WTC11 (cell line): ENCODE data around the gene ADNP2.

Experiments used
- CBFB ChIP-seq: sonication (generic); formaldehyde crosslinking; IDR thresholded peaks from 2 replicates; pipeline ENCODE4 v1.8.1; 2022; ENCODE audit warnings: mild to moderate bottlenecking, low read depth, missing genetic modification reagents
- ELF4 ChIP-seq: sonication (generic); formaldehyde crosslinking; IDR thresholded peaks from 2 replicates; pipeline ENCODE4 v1.8.1; 2022; ENCODE audit warnings: low read depth, mild to moderate bottlenecking, moderate library complexity, missing genetic modification reagents
- FOXP1 ChIP-seq: sonication (generic); formaldehyde crosslinking; IDR thresholded peaks from 2 replicates; pipeline ENCODE4 v1.8.0; 2022; ENCODE audit warnings: missing genetic modification reagents, mild to moderate bottlenecking, moderate library complexity, borderline replicate concordance
- HMGA2 ChIP-seq: fragments of 250-450 bp; sonication (Bioruptor Pico); IDR thresholded peaks from 2 replicates; pipeline ENCODE4 v1.4.0; 2021; ENCODE audit warnings: mild to moderate bottlenecking, moderate library complexity
- NFE2L1 ChIP-seq: sonication (generic); formaldehyde crosslinking; IDR thresholded peaks from 2 replicates; pipeline ENCODE4 v1.8.1; 2023; ENCODE audit warnings: missing genetic modification reagents
- TCF7 ChIP-seq: sonication (generic); formaldehyde crosslinking; IDR thresholded peaks from 2 replicates; pipeline ENCODE4 v1.8.0; 2022; ENCODE audit warnings: mild to moderate bottlenecking, low read depth, missing genetic modification reagents, moderate library complexity
- ZNF317 ChIP-seq: sonication (generic); formaldehyde crosslinking; IDR thresholded peaks from 2 replicates; pipeline ENCODE4 v1.8.1; 2023; ENCODE audit warnings: low read depth, mild to moderate bottlenecking, moderate library complexity, missing genetic modification reagents, borderline replicate concordance
- TF ChIP-seq, protein P1 (sequence below): fragments of 200-600 bp; IDR thresholded peaks from 2 replicates; pipeline ENCODE4 v1.8.0; 2022; ENCODE audit warnings: antibody characterized with exemption
- TF ChIP-seq, protein P2 (sequence below): sonication (generic); formaldehyde crosslinking; IDR thresholded peaks from 2 replicates; pipeline ENCODE4 v1.8.0; 2023; ENCODE audit warnings: missing genetic modification reagents, mild to moderate bottlenecking, borderline replicate concordance
- TF ChIP-seq, protein P3 (sequence below): sonication (generic); formaldehyde crosslinking; IDR thresholded peaks from 2 replicates; pipeline ENCODE4 v1.8.1; 2023; ENCODE audit warnings: mild to moderate bottlenecking, missing genetic modification reagents, moderate library complexity
- TF ChIP-seq, protein P4 (sequence below): sonication (generic); formaldehyde crosslinking; IDR thresholded peaks from 2 replicates; pipeline ENCODE4 v1.8.1; 2022; ENCODE audit warnings: low read depth, missing genetic modification reagents, borderline replicate concordance
- TF ChIP-seq, protein P5 (sequence below): sonication (generic); formaldehyde crosslinking; IDR thresholded peaks from 2 replicates; pipeline ENCODE4 v1.8.0; 2022; ENCODE audit warnings: mild to moderate bottlenecking, missing genetic modification reagents
- TF ChIP-seq, protein P6 (sequence below): sonication (generic); formaldehyde crosslinking; IDR thresholded peaks from 2 replicates; pipeline ENCODE4 v1.8.0; 2023; ENCODE audit warnings: missing genetic modification reagents

DNA sequence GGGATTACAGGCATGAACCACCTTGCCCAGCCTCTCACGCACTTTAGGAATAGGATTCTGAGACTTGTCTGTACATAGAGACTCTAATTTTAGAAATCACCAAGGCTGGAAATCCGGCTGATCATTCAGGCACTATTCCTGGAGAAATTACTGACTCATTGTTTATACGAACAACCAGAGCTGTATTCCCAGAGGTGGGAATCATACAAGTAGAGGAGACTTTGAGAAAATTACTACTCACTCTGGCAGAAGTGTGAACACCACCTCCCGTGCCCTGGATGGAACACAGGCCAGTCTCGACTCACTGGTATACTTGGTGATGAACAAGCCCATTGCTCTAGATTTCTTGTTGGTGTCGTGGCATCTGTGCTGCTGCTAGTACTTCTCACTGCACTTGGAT lies 5.8 kb upstream of the ADNP2 start:
- TF ChIP-seq, protein P1, sequence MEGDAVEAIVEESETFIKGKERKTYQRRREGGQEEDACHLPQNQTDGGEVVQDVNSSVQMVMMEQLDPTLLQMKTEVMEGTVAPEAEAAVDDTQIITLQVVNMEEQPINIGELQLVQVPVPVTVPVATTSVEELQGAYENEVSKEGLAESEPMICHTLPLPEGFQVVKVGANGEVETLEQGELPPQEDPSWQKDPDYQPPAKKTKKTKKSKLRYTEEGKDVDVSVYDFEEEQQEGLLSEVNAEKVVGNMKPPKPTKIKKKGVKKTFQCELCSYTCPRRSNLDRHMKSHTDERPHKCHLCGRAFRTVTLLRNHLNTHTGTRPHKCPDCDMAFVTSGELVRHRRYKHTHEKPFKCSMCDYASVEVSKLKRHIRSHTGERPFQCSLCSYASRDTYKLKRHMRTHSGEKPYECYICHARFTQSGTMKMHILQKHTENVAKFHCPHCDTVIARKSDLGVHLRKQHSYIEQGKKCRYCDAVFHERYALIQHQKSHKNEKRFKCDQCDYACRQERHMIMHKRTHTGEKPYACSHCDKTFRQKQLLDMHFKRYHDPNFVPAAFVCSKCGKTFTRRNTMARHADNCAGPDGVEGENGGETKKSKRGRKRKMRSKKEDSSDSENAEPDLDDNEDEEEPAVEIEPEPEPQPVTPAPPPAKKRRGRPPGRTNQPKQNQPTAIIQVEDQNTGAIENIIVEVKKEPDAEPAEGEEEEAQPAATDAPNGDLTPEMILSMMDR: no peak
- TF ChIP-seq CBFB (CRISPR knock-in tag) (no peak), HMGA2 (CRISPR knock-in tag) (no peak), NFE2L1 (no peak), ELF4 (no peak), ZNF317 (CRISPR knock-in tag) (no peak), FOXP1 (no peak), TCF7 (no peak)
- TF ChIP-seq, protein P2, sequence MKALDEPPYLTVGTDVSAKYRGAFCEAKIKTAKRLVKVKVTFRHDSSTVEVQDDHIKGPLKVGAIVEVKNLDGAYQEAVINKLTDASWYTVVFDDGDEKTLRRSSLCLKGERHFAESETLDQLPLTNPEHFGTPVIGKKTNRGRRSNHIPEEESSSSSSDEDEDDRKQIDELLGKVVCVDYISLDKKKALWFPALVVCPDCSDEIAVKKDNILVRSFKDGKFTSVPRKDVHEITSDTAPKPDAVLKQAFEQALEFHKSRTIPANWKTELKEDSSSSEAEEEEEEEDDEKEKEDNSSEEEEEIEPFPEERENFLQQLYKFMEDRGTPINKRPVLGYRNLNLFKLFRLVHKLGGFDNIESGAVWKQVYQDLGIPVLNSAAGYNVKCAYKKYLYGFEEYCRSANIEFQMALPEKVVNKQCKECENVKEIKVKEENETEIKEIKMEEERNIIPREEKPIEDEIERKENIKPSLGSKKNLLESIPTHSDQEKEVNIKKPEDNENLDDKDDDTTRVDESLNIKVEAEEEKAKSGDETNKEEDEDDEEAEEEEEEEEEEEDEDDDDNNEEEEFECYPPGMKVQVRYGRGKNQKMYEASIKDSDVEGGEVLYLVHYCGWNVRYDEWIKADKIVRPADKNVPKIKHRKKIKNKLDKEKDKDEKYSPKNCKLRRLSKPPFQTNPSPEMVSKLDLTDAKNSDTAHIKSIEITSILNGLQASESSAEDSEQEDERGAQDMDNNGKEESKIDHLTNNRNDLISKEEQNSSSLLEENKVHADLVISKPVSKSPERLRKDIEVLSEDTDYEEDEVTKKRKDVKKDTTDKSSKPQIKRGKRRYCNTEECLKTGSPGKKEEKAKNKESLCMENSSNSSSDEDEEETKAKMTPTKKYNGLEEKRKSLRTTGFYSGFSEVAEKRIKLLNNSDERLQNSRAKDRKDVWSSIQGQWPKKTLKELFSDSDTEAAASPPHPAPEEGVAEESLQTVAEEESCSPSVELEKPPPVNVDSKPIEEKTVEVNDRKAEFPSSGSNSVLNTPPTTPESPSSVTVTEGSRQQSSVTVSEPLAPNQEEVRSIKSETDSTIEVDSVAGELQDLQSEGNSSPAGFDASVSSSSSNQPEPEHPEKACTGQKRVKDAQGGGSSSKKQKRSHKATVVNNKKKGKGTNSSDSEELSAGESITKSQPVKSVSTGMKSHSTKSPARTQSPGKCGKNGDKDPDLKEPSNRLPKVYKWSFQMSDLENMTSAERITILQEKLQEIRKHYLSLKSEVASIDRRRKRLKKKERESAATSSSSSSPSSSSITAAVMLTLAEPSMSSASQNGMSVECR (CRISPR knock-in tag): no peak
- TF ChIP-seq, protein P3, sequence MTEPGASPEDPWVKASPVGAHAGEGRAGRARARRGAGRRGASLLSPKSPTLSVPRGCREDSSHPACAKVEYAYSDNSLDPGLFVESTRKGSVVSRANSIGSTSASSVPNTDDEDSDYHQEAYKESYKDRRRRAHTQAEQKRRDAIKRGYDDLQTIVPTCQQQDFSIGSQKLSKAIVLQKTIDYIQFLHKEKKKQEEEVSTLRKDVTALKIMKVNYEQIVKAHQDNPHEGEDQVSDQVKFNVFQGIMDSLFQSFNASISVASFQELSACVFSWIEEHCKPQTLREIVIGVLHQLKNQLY: no peak
- TF ChIP-seq, protein P4, sequence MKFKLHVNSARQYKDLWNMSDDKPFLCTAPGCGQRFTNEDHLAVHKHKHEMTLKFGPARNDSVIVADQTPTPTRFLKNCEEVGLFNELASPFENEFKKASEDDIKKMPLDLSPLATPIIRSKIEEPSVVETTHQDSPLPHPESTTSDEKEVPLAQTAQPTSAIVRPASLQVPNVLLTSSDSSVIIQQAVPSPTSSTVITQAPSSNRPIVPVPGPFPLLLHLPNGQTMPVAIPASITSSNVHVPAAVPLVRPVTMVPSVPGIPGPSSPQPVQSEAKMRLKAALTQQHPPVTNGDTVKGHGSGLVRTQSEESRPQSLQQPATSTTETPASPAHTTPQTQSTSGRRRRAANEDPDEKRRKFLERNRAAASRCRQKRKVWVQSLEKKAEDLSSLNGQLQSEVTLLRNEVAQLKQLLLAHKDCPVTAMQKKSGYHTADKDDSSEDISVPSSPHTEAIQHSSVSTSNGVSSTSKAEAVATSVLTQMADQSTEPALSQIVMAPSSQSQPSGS (CRISPR knock-in tag): no peak
- TF ChIP-seq, protein P5, sequence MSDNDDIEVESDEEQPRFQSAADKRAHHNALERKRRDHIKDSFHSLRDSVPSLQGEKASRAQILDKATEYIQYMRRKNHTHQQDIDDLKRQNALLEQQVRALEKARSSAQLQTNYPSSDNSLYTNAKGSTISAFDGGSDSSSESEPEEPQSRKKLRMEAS (CRISPR knock-in tag): no peak
- TF ChIP-seq, protein P6, sequence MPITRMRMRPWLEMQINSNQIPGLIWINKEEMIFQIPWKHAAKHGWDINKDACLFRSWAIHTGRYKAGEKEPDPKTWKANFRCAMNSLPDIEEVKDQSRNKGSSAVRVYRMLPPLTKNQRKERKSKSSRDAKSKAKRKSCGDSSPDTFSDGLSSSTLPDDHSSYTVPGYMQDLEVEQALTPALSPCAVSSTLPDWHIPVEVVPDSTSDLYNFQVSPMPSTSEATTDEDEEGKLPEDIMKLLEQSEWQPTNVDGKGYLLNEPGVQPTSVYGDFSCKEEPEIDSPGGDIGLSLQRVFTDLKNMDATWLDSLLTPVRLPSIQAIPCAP (CRISPR knock-in tag): no peak
